Iris pigment epithelial cell (primary cell): ENCODE measurements around the gene COPRS.

ENCODE experiments used
- DNase-seq: peaks from one replicate; pipeline ENCODE4 v3.0.0-alpha.2; 2011; ENCODE audit warnings: low read depth

COPRS gene

GRCh38 chr17:31858642-31859486 is at the start of gene COPRS:
Gene COPRS (minus strand): TSS chr17:31859244. CDS start chr17:31859199, 45 bp downstream.
- peak; percentile 87 for DNase-seq

- DNase-seq: no peak
Measured at GRCh38 chr17:31908386-31908785, 49.3 kb upstream of the COPRS start.

- DNase-seq: peak; percentile 71
Measured at GRCh38 chr17:31907342-31907962, 48.4 kb upstream of the COPRS start.

GRCh38 chr17:31903401-31903800 is 44.4 kb upstream of the COPRS start:
- no peak for DNase-seq

GRCh38 chr17:31902693-31903092 is 43.6 kb upstream of the COPRS start:
- DNase-seq: no peak

GRCh38 chr17:31900877-31901276 is 41.8 kb upstream of the COPRS start:
- peak; percentile 45 for DNase-seq

GRCh38 chr17:31888124-31888523 is 29.1 kb upstream of the COPRS start:
- no peak for DNase-seq

- no peak for DNase-seq
Measured at GRCh38 chr17:31882571-31882970, 23.5 kb upstream of the COPRS start.

- DNase-seq: no peak
Measured at GRCh38 chr17:31880311-31880710, 21.3 kb upstream of the COPRS start.

- DNase-seq: no peak
Measured at GRCh38 chr17:31878703-31879073, 19.6 kb upstream of the COPRS start.

GRCh38 chr17:31877911-31878702 is 19.1 kb upstream of the COPRS start:
- peak; percentile 55 for DNase-seq

GRCh38 chr17:31877341-31877740 is 18.3 kb upstream of the COPRS start:
- peak; percentile 23 for DNase-seq

- DNase-seq: no peak
Measured at GRCh38 chr17:31875081-31875480, 16.0 kb upstream of the COPRS start.

GRCh38 chr17:31869797-31870568 is 10.9 kb upstream of the COPRS start:
- DNase-seq: no peak

- peak; percentile 46 for DNase-seq
Measured at GRCh38 chr17:31869031-31869430, 10.0 kb upstream of the COPRS start.

GRCh38 chr17:31859487-31860008 is 504 bp upstream of the COPRS start:
- no peak for DNase-seq

GRCh38 chr17:31857920-31858641 is 963 bp downstream of the COPRS start:
- DNase-seq: no peak

GRCh38 chr17:31856750-31857149 is 2.3 kb downstream of the COPRS start:
- no peak for DNase-seq

- no peak for DNase-seq
Measured at GRCh38 chr17:31854672-31855071, 4.4 kb downstream of the COPRS start.

GRCh38 chr17:31853911-31854470 is 5.1 kb downstream of the COPRS start:
- DNase-seq: no peak

- DNase-seq: no peak
Measured at GRCh38 chr17:31845291-31845690, 13.8 kb downstream of the COPRS start.
